HG03196 (cell line): ENCODE results near the gene SZT2.

Experiments
- ATAC-seq: cut with Tn5 transposase; IDR thresholded peaks from one replicate; pipeline ENCODE4 v1.9.1; 2021; ENCODE audit not compliant: unreplicated experiment

Gene SZT2

DNA sequence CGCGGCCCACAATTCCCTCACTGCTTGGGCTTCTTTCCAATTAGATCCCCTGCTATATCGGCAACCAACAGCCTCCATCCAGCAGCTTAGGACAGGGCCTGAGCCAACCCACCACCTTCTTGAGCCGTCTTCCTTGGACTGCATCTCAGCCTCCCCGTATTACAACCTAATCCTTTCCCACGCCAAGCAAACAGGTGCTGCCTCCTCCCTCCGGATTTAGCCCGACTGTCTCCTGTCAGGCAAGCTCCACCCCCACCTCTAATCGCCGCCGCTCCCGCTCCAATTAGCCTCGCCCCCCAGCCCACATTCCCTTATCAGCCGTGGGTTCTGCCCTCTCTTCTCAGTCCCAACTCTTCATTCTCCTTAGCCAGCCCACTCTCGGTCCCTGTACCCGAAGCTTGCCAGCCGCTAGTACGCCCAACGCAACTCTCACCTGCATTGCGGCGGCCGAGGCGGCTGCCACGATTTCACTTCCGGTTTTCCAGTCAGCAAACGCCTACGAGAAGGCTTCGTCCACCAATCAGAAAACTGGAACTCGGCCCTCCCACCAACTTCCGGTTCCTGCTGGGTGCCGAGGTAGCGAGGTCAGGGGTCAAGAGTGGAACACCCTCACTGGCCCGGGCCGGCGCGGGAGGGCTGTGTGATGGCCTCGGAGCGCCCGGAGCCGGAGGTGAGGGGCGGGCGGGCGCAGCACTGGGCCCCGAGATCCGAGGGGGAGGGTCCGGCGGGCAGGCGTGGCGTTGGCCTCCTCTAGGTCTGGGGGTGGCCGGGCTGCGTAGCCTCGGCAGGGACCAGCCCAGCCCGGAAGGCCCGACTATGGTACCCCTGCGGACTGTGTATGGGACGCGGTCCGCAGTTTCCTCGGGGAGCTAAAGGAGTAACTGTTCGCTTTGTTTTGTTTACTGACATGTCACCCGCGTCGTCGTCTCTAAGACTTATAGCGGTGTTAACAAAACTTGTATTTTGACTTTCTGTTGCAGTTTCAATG, at the start of gene SZT2, which contains the start of gene MED8:
TSS of gene SZT2 (plus strand) at position 574 of the 988 bp plus-strand sequence. CDS start at position 644, 70 bp downstream.
TSS of gene MED8 (minus strand) at position 475 of the 988 bp plus-strand sequence. CDS start at position 439, 36 bp downstream.
- peak; percentile 90 for ATAC-seq

DNA sequence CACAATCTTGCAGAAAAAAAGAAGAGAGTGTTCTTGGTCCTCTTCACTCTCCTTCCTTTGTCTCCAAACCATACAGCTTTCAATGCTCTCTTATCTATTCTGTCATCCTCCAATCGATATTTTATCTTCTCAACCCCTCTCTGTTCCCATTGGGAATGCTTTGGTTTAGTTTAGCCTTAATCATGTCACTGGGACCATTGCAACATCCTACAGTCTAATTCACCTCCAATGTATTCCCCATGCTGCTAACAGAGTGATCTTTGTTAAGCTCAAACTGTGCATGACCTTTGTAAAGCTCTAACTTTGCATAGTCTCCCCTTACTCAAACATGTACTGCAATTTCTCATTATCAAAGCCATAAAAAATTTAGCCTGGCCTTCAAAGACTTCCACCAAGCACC, 49.1 kb upstream of the SZT2 start:
- no peak for ATAC-seq

DNA sequence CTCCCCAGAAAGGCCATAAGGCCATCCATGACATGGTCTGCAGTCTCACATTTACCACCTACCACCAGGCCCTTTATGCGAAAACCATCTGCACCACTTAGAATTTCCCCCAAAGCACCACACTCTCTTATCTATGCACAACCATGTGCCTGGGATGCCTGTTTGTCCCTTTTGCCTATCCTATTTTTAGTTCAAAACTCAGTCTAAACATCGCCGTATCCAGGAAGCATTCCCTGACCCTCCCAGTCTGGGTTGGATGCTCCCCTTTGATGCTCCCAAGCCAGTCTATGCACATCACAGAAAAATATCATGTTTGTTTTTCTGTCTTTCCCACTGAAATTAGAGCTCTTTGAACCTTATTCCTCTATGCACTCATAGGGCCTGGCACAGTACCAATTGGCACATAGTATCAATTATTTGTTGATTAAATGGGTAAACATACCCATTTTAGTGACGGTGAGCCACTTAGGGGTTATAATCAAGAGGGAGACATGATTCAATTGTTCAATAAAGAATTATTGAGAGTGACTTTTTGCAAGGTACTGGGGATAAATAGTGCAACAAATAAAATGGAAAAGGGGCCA, 45.3 kb upstream of the SZT2 start:
- no peak for ATAC-seq

DNA sequence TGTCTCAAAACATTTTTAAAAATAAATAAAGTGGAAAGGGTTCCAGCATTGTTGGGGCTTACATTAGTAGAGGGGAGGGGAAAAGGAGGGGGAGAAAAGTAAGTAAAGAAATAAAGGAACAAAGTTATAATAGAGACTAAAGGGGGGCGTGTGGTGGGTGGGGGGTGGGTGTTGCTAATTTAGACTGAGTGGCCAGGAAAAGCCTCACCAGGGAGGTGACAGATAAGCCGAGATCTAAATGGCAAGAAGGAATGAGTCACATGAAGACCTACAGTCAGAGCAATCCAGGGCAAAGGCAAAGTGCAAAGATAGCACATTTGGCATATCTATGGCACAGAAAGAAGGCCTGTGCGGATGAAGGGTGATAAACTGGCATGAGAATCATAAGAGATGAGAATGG, 44.6 kb upstream of the SZT2 start:
- no peak for ATAC-seq

DNA sequence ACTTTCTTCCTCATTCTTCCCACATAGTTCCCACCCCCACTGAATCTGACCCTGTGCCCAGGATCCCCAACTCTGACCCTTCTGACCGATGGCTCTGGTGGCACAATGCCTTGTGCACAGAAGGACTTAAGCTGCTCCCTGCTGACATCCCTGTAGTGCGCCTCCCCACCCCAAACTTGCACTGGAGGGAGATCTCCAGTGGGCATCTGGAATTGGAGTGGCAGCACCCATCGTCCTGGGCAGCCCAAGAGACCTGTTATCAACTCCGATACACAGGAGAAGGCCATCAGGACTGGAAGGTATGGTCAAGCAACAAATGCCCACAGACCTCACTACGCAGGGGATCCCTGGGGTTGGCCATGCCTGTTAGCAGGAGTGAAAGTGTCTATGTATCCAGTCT, 43.1 kb upstream of the SZT2 start:
- no peak for ATAC-seq

DNA sequence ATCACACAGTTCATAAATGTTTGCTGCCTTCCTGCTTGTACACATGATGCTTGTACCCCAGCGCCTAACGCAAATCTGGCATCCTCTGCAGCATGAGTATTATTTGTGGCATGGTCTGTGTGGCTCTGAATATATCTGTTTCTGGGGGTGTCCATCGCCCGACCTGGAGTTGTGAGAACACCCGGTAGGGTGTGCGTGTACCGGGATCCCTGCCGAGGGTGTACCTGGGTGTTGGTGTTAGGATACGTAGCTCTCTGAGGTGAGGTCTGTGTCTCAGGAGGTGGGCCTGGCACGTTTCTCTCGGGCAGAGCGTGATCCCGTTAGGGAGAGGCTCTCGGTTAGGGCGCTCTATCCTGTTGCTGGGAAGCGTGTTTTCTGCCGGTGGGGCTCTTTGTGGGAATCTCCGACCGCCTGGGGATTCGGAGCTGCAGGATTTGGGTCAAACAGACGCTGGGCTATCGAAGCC, 41.3 kb upstream of the SZT2 start:
- ATAC-seq, result no peak

DNA sequence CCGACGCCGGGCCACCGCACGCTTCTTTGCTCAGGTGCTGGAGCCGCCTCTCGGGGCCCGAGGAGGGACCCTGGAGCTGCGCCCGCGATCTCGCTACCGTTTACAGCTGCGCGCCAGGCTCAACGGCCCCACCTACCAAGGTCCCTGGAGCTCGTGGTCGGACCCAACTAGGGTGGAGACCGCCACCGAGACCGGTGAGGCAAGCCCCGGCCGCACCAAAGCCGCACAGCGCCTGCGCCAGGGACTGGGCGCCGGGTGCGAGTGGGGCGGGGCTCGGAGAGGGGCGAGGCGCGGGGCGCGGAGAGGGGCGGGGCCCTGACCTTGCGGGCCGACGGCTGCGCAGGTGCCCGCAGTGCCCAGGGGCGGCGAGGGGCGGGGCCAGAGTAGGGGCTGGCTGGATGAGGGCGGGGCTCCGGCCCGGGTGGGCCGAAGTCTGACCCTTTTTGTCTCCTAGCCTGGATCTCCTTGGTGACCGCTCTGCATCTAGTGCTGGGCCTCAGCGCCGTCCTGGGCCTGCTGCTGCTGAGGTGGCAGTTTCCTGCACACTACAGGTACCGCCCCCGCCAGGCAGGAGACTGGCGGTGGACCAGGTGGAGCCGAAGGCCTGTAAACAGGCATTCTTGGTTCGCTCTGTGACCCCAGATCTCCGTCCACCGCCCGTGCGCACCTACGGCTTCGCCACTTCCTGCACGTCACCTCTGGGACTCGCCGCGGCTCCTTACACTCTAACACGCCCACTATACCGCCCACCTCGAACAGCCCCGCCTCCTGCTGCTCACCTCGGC, 40.7 kb upstream of the SZT2 start:
- no peak for ATAC-seq

DNA sequence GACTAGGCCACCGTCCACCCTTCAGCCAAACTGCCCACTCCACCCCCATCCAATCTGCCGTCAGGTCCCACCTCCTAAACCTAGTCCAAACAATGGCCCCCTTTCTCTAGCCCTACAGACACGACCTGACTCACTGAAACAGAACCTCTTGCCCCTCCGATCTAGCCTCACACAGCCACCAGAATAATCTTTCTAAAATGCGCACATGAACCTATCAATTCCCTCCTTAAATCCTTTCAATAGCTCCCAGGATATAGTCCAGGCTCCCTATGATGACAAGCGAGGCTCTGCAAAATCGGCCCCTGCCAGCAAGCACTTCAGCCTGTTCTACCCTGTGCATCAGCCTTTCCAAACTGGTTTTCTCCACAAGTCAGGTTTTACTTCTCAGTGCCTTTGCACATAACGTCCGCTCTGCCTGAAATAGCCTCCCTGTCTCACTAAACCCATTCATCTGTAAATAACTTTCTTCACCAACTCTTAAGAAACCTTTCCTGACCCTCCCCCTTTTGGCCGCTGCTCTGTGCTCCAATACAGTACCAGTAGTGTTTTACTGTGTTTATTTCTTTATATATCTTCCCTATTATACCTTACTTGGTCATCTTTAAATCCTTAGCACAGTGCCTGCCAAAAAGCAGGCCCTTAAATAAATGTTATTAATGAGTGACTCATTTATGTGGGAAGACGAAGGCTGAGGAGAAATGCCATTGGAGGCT, 39.9 kb upstream of the SZT2 start:
- no peak for ATAC-seq

DNA sequence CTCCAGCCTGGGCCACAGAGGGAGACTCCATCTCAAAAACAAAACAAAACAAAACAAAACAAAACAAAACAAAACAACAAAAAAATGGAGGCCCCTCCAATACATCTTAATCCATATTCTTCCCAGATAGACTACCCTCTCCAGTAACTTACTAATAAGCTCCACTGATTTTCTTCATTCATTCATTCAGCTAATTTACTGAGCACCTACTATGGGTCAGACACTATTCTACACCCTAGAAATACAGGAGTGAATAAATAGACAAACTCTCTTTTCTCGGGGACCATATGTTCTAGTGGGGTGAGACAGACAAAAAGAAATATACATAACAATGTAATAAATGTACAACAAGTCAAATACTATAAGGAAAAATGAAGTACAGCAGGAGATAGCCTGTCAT, 38.7 kb upstream of the SZT2 start:
- ATAC-seq, result no peak

DNA sequence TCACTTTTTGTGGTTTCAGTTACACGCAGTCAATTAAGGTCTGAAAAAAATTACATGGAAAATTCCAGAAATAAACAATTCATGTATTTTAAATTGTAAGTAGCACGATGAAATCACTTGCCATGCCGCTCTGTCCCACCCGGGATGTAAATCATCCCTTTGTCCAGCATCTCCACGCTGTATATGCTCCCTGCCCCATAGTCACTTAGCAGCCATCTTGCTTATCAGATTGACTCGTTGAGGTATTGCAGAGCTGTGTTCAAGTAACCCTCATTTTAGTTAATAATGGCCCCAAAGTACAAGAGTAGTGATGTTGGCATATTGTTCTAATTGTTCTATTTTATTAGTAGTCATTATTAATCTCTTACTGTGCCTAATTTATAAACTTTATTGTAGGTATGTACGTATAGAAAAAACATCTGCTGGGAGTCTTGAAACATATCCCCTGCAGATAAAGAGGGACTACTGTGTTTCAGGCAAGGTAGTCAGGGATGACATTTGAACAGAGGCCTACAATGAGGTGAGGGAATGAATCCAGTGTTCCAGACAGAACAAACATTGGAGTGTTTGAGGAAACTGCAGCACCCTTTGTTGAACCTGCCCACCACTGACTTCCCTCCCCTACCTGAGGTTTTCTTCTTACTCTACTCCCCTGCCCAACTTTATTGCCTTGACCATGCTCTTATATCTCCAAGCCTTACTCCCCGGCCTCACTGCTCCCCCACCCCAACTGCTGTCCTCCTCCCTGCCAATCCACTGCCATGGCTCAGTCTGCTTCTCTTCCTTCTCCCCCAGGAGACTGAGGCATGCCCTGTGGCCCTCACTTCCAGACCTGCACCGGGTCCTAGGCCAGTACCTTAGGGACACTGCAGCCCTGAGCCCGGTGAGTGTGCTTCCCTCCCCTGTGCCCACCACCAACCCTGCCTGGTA, 38.0 kb upstream of the SZT2 start:
- ATAC-seq, result no peak

DNA sequence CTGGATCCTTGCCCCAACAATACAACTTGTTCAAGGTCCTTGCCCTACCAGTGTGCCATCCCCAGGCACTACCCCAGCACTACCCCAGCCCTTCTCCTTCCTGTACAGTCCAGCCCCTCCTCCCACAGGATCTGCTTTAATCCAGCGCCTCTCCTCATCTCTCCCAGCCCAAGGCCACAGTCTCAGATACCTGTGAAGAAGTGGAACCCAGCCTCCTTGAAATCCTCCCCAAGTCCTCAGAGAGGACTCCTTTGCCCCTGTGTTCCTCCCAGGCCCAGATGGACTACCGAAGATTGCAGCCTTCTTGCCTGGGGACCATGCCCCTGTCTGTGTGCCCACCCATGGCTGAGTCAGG, 37.4 kb upstream of the SZT2 start:
- no peak for ATAC-seq

DNA sequence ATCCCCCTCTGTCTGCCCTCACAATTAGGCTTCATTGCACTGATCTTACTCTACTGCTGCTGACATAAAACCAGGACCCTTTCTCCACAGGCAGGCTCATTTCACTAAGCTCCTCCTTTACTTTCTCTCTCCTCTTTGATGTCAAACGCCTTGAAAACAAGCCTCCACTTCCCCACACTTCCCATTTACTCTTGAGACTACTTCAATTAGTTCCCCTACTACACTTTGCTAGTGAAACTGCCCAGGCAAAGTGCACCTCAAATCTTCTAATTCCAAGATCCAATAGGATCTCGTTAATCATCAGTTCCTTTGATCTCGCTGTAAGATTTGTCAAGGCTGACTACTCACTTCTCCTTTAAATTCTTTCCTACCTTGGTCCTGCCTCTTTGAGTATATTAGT, 36.8 kb upstream of the SZT2 start:
- ATAC-seq, result no peak

DNA sequence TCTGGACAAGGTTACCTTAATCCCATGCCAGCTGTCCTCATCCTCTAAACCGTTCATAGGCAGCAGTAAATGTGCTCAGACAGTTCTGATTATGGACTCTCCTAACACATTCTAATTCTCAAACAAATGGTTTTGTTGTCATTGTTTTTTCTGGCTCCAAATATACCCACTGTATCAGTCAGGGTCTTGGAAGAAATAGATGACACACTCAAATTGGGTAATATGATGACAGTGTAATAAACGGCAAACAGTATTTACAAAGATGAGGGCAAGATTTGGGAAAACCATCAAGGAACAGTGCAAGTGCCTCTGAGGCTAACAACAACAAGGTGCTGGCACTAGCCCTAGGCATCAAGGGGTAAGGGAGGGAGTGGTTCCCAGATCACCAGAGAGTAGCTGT, 35.2 kb upstream of the SZT2 start:
- ATAC-seq, result no peak

DNA sequence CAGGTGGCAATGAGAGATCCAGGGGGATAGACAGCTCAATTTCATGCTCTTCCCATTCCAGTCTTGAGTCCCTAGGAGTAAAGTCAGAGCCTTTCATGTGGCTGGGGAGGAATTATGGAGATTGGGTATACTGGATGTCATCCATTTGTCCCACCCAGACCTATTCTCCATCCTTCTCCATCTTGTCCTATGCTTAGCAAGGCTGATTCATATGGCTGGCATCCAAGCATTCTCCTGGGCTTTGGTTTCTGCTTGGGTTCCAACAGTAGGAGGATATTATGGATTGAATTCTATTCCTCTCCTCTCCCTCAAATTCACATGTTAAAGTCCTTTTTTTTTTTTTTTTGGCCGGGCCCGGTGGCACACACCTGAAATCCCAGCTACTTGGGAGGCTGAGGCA, 34.8 kb upstream of the SZT2 start:
- ATAC-seq, result no peak

DNA sequence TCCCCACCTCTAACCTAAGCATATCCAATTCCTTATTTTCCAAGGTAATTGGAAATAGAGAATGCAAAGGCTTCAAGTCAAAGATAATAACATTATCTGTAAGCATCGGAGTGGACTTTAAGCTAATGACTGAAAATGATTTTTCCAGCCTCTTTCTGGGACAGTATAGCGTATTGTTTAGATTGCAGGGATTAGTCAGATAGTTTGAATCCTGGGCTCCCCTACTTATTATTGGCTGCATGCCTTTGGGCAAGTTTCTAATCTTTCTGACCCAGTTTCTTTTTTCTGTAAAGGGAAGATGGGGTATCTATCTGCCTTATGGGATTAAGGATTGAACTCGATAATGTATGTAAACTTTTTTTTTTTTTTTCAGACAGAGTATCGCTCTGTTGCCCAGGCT, 32.4 kb upstream of the SZT2 start:
- no peak for ATAC-seq

DNA sequence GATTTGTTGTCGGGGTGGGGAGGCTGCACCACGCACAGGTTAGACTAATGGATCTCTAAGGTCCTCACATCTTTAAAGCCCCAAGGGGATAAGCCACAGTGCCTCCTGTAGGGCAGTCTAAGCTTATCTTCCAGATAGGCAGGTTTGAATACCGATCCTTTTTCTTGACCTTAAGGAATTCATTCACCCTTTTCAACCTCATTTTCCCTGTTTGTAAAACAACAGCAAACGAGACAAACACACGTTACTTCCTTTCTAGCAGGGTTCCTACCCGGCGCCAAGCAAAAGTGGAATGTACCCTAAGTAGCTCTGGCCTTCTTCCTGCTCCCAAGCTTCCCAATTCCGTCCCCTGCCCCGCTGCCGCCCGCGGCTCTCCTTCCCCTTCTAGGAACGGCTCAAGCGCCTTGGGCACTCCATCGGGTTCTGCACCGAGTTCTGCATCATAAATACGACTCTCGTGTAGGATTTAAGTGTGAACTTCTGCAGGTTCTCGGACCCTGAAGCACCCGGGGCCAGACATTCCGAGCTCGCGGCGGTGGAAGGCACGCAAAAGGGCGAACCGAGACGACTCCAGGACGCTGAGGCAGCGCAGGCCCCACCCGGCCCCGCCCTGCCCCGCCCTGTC, 31.5 kb upstream of the SZT2 start:
- ATAC-seq, result peak; percentile 23

DNA sequence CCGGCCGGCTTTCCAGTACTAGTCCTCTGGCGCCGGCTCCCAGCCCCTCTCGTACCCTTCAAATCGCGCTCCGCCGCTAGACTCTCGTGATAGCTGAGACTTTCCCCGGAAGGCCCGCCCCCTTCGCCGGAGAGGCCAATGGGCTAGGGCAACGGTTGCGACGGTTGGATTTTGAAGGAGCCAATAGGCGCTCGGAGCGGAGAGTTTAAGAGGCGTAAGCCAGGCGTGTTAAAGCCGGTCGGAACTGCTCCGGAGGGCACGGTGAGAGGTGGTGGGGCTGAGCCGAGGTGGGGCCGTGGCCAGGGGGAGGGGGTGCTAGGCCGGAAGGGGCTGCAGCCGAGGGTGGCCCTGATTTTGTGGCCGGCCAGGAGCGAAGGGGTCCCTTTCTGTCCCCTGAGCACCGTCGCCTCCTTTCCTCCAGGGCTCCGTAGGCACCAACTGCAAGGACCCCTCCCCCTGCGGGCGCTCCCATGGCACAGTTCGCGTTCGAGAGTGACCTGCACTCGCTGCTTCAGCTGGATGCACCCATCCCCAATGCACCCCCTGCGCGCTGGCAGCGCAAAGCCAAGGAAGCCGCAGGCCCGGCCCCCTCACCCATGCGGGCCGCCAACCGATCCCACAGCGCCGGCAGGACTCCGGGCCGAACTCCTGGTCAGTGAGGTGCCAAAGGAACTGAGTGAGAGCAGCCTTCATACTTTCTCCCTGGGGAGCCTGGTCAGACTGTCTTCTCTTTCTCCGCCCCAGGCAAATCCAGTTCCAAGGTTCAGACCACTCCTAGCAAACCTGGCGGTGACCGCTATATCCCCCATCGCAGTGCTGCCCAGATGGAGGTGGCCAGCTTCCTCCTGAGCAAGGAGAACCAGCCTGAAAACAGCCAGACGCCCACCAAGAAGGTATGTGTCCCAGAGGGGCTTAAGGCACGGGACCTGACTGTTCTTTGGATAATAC, 30.7 kb upstream of the SZT2 start, which contains the start of gene CDC20:
TSS of gene CDC20 (plus strand) at position 236 of the 948 bp plus-strand sequence. CDS start at position 471, 235 bp downstream.
- peak; percentile 87 for ATAC-seq

DNA sequence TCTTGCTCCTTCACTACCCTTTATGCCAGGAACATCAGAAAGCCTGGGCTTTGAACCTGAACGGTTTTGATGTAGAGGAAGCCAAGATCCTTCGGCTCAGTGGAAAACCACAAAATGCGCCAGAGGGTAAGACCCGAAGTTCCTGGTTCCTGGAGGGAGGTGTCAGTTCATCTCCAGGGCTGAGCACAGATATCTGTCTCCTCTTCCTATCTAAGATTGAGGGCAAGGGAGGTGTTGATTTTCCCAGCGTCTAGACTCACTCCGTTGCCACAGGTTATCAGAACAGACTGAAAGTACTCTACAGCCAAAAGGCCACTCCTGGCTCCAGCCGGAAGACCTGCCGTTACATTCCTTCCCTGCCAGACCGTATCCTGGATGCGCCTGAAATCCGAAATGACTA, 30.0 kb upstream of the SZT2 start:
- ATAC-seq, result no peak
